Lower lobe of right lung (tissue), 2 donors: ENCODE data around the gene ALCAM. TPM values are rescaled to one million over a fixed set of nuclear protein-coding genes. Genes with fewer than 3 reads are reported as not detected.

Experiments
- ATAC-seq, 2 donors: fragments of 200-7000 bp; cut with Tn5 transposase; one replicate each; pipeline ENCODE4 v1.9.1; 2020 to 2022; ENCODE audit warnings: mild to moderate bottlenecking in 2 of 2, moderate library complexity in 2 of 2
- DNase-seq: peaks from one replicate; pipeline ENCODE4 v3.0.0-alpha.2; 2020
- H3K27ac ChIP-seq: fragments of 200-600 bp; one replicate; pipeline ENCODE4 v1.8.0; 2022
- H3K27me3 ChIP-seq: fragments of 200-600 bp; one replicate; pipeline ENCODE4 v1.8.0; 2022; ENCODE audit warnings: low read depth
- H3K36me3 ChIP-seq: fragments of 200-600 bp; one replicate; pipeline ENCODE4 v1.8.0; 2022; ENCODE audit warnings: mild to moderate bottlenecking
- H3K4me1 ChIP-seq: fragments of 200-600 bp; one replicate; pipeline ENCODE4 v1.8.0; 2022
- H3K4me3 ChIP-seq: fragments of 200-600 bp; one replicate; pipeline ENCODE4 v1.8.0; 2022; ENCODE audit warnings: mild to moderate bottlenecking
- H3K9me3 ChIP-seq: fragments of 200-600 bp; one replicate; pipeline ENCODE4 v1.8.0; 2022
- intact Hi-C: fragments of 100-400 bp; cut with DNase I; formaldehyde crosslinking; loops from one replicate; pipeline ENCODE4 v1.11.0; 2022
- total RNA-seq: library from RNA; stranded (reverse); fragmentation: NEBNext Ultra II Directional; extraction: Animal tissue kit (Norgen Biotek cat#: 25700); gene quantifications from one replicate; pipeline ENCODE4 v1.2.1, GENCODE V29; 2021
- TF ChIP-seq, protein P1 (sequence below): fragments of 200-600 bp; IDR thresholded peaks from one replicate; pipeline ENCODE4 v1.8.0; 2022; ENCODE audit warnings: antibody characterized with exemption, mild to moderate bottlenecking
- donor health status: DM: no; HTN: yes; CAD: no; lungs with severe emphysema.

Gene ALCAM
- total RNA-seq, 1 donor from 2014 or later, result 174 TPM

DNA sequence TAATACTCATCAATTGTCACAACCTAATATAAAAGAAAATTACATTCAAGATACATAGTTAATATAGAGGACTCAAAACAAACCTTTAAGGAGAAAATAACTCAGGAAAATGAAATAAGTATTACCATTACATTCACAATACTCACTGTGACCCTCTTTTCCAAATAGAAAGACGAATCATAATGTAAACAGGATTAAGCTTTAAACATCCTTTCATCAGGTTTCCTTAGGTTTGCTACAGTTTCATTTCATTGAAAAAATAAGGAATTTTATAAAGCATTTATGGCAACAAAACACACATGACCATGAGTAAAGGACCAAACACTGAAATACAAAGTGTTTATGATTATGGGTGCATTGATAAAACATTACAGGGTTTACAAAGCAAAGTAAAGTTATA lies 162.7 kb downstream of the ALCAM start:
- H3K36me3 ChIP-seq, result peaks cover 32% of the 10 kb centered on the region
- H3K4me3 ChIP-seq, result no peak overlapping the region
- TF ChIP-seq, protein P1, sequence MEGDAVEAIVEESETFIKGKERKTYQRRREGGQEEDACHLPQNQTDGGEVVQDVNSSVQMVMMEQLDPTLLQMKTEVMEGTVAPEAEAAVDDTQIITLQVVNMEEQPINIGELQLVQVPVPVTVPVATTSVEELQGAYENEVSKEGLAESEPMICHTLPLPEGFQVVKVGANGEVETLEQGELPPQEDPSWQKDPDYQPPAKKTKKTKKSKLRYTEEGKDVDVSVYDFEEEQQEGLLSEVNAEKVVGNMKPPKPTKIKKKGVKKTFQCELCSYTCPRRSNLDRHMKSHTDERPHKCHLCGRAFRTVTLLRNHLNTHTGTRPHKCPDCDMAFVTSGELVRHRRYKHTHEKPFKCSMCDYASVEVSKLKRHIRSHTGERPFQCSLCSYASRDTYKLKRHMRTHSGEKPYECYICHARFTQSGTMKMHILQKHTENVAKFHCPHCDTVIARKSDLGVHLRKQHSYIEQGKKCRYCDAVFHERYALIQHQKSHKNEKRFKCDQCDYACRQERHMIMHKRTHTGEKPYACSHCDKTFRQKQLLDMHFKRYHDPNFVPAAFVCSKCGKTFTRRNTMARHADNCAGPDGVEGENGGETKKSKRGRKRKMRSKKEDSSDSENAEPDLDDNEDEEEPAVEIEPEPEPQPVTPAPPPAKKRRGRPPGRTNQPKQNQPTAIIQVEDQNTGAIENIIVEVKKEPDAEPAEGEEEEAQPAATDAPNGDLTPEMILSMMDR, result no peak
- no peak for ATAC-seq
- intact Hi-C loops, result no loop called here
- H3K27me3 ChIP-seq, result no peaks in the 10 kb centered on the region
- no peaks in the 10 kb centered on the region for H3K4me1 ChIP-seq
- DNase-seq, result no peak
- H3K9me3 ChIP-seq, result no peaks in the 10 kb centered on the region
- no peak overlapping the region for H3K27ac ChIP-seq

DNA sequence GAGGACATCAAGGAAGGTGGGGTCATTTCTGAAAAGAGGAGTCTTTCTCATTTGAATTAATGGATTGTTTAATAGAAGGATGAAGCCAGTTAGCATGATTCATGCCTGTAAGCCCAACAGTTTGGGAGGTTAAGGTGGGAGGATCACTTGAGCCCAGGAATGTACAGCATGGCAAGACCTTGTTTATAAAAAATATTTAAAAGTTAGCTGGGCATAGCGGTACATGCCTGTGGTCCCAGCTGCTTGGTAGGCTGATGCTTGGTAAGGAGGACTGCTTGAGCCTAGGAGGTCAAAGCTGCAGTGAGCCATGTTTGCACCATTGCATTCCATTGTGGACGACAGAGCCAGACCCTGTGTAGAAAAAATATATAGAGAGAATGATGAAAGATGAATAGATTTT lies 165.5 kb downstream of the ALCAM start:
- Histone ChIP-seq H3K27ac (no peak overlapping the region), H3K4me3 (no peak overlapping the region), H3K9me3 (no peaks in the 10 kb centered on the region), H3K4me1 (no peaks in the 10 kb centered on the region), H3K27me3 (no peaks in the 10 kb centered on the region), H3K36me3 (peaks cover 28% of the 10 kb centered on the region)
- no peak for ATAC-seq
- intact Hi-C loops, result no loop called here
- TF ChIP-seq, protein P1, result no peak
- no peak for DNase-seq

DNA sequence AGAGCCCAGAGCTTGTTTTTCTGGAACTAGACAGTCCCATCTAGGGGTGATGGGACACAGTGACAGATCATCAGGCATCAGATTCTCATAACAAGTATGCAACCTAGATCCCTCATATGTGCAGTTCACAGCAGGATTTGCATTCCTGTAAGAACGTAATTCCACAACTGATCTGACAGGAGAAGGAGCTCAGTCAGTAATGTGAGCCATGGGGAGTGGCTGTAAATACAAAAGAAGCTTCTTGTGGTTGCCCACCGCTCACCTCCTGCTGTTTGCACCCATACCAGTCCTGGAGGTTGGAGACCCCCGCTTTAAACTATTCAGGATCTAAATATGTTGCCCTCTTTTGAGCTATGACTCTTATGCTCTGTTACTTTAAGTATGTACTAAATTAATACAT lies 167.3 kb downstream of the ALCAM start:
- Histone ChIP-seq H3K4me1 (no peaks in the 10 kb centered on the region), H3K27me3 (no peaks in the 10 kb centered on the region), H3K27ac (no peak overlapping the region), H3K4me3 (no peak overlapping the region), H3K36me3 (peaks cover 28% of the 10 kb centered on the region), H3K9me3 (no peaks in the 10 kb centered on the region)
- intact Hi-C loops, result no loop called here
- DNase-seq, result no peak
- ATAC-seq, result no peak
- TF ChIP-seq, protein P1, result no peak

DNA sequence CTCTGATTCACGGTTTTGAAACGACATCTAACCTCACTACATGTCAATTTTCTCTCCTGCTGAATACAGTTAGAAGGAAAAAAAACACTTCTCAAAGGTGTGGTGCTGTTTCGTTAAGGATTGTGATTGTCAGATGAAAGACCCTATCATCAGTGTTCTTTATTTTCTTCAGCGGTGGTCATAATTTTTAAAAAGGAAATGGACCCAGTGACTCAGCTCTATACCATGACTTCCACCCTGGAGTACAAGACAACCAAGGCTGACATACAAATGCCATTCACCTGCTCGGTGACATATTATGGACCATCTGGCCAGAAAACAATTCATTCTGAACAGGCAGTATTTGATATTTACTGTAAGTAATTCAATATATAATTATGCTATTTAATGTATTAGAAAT lies 167.8 kb downstream of the ALCAM start:
- H3K4me3 ChIP-seq, result no peak overlapping the region
- no peaks in the 10 kb centered on the region for H3K4me1 ChIP-seq
- peaks cover 28% of the 10 kb centered on the region for H3K36me3 ChIP-seq
- TF ChIP-seq, protein P1, result no peak
- H3K9me3 ChIP-seq, result no peaks in the 10 kb centered on the region
- H3K27ac ChIP-seq, result no peak overlapping the region
- intact Hi-C loops, result no loop called here
- ATAC-seq (no peak), DNase-seq (no peak)
- no peaks in the 10 kb centered on the region for H3K27me3 ChIP-seq

DNA sequence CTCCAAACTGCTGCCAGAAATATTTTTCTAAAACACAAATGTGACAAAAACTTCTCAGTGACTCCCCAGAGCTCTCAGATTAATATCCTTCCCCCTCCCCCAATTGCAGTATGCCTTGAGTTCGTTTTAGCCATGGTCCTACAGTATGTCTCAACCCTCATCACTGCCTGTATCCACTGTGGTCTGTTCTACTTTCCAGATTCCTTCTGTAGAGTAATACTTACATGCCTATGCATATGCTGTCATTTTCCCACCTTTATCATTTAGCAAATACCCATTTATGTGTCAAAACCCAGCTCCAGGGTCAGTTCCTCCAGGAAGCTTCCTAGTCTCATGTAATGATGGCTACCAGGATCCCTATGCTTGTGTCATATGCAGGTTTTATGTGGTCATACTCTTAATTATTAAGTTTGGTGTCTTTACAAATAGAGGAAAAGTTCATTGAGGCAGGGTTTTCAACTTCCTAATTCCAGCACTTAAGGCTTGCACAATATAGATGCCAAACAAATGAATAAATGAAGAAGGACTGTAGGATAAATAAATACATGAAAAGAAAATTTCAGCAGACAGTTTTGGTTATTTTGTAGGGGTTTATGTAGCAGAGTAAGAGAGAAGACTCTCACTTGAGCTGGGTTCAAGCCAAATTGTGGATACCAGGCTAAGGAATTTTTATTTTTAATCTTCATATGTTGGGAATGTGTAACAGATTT lies 170.8 kb downstream of the ALCAM start:
- TF ChIP-seq, protein P1, result no peak
- Histone ChIP-seq H3K4me3 (no peak overlapping the region), H3K27me3 (no peaks in the 10 kb centered on the region), H3K27ac (no peak overlapping the region), H3K9me3 (no peaks in the 10 kb centered on the region), H3K36me3 (peaks cover 42% of the 10 kb centered on the region), H3K4me1 (no peaks in the 10 kb centered on the region)
- intact Hi-C loops, result no loop called here
- ATAC-seq (no peak), DNase-seq (no peak)
